Spleen (tissue), 7 donors: ENCODE results near the gene SUPV3L1.

Experiments used
- CTCF ChIP-seq, 11 experiments: fragments of 200-600 bp in 7 of 11; fragments of 450-650 bp in 4 of 11; sonication (generic) in 4 of 11; IDR thresholded peaks in 8 of 11; conservative IDR thresholded peaks in 3 of 11; 1 replicate in 7 of 11; 2 replicates in 4 of 11; pipeline versions ENCODE4 v1.4.0 to v1.8.0; 2016 to 2021; ENCODE audit warnings: antibody characterized with exemption in 11 of 11, inconsistent platforms in 4 of 11, mild to moderate bottlenecking in 1 of 11
- POLR2A ChIP-seq, 3 donors: fragments of 450-650 bp; IDR thresholded peaks; one replicate each; pipeline ENCODE4 v1.5.1; 2017; ENCODE audit warnings: antibody characterized with exemption in 3 of 3, mild to moderate bottlenecking in 1 of 3
- POLR2AphosphoS5 ChIP-seq, 3 donors: sonication (generic); formaldehyde crosslinking; IDR thresholded peaks; one replicate each; pipeline ENCODE4 v1.5.1; 2017; ENCODE audit warnings: antibody characterized with exemption in 3 of 3
- donor health status: DM: no; HTN: no; CAD: no; lungs with moderate emphysema.
- donor health status: DM: no; HTN: no; CAD: no.
- donor health status: DM: no; HTN: no; CAD: no.

DNA sequence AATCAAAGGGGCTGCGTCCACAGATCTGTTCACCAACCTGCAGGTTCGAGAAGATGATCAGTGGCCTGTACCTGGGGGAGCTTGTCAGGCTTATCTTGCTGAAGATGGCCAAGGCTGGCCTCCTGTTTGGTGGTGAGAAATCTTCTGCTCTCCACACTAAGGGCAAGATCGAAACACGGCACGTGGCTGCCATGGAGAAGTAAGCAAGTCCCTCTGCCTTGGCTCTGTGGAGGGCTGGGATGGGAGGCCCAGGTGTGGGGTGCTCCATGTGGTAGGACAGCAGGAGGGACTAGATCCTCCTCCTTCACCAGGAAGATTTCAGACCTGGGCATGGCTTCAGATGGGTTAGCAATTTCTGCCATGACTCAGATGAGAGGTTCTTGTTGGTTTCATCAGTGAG lies 66.0 kb downstream of the SUPV3L1 start:
- TF ChIP-seq CTCF (IDR thresholded peaks at IDR 0.05 in 8 of 11, conservative IDR thresholded peaks at IDR 0.05 in 3 of 11) (no peak), POLR2AphosphoS5 (IDR thresholded peaks at IDR 0.05) (no peak), POLR2A (IDR thresholded peaks at IDR 0.05) (no peak)
